Lung microvascular endothelial cell (primary cell): ENCODE results near the gene TRIM2. TPM values are rescaled to one million over a fixed set of nuclear protein-coding genes. Genes with fewer than 3 reads are reported as not detected.

ENCODE experiments used
- DNase-seq, 2 donors: peaks; one replicate each; pipeline versions ENCODE4 v3.0.0 to v3.0.0-alpha.2; 2010; ENCODE audit warnings: low read depth in 2 of 2
- total RNA-seq: library from RNA; depleted of rRNA; stranded (reverse); fragments of >200 nt; gene quantifications from 2 replicates; pipeline ENCODE4 v1.2.1, GENCODE V29; 2014

TRIM2 gene
- total RNA-seq, 1 donor from 2014 or later, result 6.5 TPM

DNA sequence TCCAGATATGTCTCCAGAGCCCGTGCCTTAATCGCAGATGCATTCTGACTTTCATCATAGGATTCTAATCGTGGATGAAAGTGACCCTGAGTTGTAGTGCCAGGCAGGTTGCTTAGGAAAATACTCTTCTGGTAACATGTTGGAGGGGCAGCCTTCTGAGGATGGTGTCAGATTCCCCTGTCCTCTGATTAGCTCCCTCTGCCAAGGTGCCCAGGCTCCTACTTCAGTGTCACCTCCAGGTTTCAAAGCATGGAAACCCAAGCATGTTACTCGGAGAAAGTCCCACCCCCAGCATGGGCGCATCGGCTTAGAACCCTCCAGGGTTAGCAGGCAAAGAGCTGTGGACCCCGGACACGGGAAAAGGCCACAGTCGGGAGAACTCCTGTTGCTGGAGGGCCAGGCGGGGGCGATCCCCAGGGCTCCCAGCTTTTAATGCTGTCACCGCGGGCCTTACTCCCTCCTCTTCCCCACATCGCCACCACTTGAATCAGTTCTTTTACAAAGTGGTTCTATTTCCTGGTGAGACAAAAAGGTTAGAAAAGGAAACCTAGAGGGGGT lies 44.5 kb downstream of the TRIM2 start:
- no peak for DNase-seq

DNA sequence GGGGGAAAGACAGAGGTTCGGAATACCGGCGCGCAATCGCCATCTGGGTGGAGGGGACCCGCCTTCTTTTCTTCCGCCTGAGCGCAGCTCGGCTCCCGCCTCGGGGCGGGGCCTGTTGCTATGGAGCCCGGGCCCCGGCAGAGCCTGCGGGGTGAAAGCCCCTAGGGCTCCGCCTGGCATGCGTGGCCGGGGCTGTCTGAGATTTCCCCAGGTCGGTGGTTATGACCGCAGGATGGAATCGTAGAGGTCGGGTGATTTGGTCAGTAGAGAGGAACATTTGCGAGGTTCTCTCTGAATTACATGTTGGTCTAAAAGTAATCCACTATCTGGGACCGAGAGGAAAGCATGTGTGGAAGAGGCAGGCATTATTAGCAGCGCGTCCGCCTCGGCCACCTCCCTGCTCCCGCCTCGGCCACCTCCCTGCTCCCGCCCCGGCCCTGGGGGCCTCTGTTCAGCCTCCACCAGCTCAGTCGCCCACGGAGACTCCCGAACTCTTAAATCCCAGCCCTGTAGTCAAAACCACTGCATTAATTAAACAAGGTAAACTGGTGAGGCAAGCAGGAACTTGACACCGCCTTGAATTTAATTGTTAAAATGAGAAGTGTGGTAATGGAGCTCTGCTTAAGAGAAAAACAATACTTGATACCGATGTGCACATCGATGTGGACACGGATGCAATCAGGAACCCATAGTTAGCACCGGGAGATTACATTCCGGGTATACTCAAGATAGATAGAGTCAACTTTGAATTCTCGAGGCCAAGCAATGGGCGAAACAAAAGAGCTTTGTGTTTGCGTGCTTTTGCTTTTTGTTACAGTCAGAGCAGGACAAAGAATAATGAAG lies 45.2 kb downstream of the TRIM2 start:
- peak; percentile 63 to 74 for DNase-seq

- no peak for DNase-seq
Observed at GRCh38 chr4:153252122-153252521, 47.9 kb downstream of the TRIM2 start.

GRCh38 chr4:153255233-153255632 lies 51.0 kb downstream of the TRIM2 start:
- DNase-seq, result no peak

DNA sequence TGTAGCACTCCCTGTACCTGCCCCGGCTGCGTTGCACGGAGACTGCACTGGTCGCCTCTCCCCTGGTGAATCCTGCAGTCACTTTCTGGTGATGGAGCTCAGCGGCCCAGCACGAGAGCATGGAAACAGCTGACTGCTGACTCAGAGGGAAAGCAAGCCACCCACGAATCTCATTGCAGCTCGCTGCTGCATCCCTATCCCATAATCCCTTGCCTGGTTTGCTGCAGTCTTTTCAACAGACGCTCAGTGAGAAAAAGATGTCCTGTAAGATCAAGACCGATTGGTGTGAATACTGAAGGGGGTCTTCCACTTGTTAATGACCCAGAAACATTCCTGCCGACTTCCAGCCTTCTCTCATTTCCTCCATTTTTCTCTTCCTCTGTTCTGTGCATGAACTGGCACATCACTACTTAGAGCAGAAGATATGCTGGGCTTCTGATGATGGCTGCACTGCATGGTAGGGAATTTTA lies 52.9 kb downstream of the TRIM2 start:
- DNase-seq, result peak; percentile 14 to 27

DNA sequence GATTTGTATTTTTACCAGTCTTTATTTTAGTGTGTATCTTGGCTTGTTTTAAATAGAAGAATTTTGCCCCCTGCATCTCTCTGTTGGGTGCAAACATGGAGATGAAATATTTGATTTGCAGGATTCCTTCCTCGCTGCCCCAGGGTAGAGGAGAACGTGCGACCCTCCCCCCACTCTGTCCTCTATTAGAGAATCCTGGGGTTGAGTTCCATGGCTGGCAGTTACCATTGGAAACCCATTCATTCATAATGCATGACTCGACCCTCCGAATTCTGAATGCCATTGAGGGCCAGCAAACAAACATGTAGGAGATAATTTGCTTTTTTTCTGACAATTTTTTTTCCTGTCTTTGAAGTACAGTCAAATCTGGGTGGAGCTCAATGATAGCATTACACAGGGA lies 53.7 kb downstream of the TRIM2 start:
- DNase-seq, result no peak

- DNase-seq, result no peak
Observed at GRCh38 chr4:153258750-153259149, 54.5 kb downstream of the TRIM2 start.

DNA sequence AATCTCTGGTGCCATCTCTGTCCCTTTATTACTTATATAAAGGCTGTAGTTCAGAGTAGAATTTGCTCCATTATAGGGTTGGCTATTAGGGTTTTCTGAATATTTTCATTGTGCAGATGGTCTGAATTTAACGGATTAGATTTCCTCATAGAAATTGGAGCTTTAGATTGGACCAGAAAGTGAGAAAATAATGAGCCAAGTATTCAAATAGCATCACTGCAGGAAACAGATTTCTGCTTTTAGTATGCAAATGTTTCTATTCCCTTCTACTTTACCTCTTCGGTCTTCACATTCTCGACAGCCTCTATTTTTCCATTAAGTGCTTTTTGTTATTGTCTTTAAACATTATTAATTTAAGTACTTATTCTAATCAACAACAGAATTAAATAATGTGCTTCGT lies 55.4 kb downstream of the TRIM2 start:
- DNase-seq, result no peak

DNA sequence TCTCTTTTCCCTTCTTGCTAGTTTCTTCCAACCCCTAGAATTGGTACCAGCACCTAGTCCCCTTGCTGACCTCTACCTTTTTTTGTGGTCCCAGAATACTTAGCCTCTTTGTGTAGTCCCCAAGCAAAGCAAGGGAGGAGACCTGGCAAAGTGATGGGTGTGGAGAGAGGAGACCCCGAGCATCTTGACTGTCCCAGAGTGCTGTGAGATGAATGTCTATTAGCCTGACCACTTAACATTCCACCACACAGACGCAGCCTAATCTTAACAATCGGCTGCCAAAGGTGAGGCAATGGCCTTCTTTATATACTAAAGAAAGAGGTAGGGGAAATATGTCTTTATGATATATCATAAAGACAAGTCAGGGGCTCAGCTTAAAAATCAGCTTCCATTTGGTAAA lies 55.9 kb downstream of the TRIM2 start:
- DNase-seq, result no peak

GRCh38 chr4:153260553-153261300 lies 56.5 kb downstream of the TRIM2 start:
- DNase-seq, result peak; percentile 27 to 69

GRCh38 chr4:153261461-153261860 lies 57.2 kb downstream of the TRIM2 start:
- no peak for DNase-seq

GRCh38 chr4:153261914-153262313 lies 57.7 kb downstream of the TRIM2 start:
- DNase-seq, result no peak

DNA sequence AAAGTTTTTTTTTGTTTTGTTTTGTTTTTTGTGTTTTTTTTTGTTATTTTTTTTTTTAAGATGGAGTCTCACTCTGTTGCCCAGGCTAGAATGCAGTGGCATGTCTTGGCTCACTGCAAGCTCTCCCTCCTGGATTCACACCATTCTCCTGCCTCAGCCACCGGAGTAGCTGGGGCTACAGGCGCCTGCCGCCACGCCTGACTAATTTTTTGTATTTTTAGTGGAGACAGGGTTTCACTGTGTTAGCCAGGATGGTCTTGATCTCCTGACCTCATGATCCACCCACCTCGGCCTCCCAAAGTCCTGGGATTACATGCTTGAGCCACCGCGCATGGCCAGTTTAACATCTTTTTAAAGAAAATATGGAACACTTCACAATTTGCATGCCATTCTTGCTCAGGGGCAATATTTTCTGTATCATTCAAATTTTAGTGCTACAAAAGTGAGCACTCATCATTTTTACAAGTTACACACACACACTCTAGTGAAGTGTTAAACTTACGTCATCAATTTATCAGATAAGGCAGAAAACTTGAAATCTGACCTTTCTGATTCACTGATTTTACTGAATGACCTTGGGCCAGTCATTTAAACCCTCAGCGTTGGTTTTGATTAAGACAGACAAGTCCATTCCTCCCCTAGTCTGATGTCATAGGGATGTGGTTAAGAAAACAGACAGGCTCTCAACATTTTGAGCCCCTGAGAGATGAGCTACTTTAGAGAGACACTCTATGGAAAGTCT lies 61.2 kb downstream of the TRIM2 start:
- DNase-seq, result no peak

GRCh38 chr4:153266988-153267387 lies 62.7 kb downstream of the TRIM2 start:
- peak; percentile 53 to 70 for DNase-seq

- no peak for DNase-seq
Observed at GRCh38 chr4:153267890-153268289, 63.6 kb downstream of the TRIM2 start.

DNA sequence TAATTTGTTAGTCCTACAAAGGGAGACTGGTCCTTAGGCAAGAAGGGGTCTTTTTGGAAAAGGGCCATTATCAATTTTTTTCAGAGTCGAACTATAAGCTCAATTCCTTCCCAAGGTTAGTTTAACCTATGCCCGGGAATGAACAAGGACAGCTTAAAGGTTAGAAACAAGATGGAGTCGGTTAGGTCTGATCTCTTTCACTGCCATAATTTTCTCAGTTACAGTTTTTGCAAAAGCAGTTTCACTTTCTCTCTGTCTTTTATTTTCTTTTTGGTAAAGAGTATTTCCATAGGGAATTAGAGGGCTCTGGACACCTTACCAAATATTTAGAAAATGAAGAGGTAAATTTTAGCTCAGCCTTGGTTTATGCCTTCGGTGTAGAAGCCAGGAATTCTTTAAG lies 64.1 kb downstream of the TRIM2 start:
- no peak for DNase-seq

DNA sequence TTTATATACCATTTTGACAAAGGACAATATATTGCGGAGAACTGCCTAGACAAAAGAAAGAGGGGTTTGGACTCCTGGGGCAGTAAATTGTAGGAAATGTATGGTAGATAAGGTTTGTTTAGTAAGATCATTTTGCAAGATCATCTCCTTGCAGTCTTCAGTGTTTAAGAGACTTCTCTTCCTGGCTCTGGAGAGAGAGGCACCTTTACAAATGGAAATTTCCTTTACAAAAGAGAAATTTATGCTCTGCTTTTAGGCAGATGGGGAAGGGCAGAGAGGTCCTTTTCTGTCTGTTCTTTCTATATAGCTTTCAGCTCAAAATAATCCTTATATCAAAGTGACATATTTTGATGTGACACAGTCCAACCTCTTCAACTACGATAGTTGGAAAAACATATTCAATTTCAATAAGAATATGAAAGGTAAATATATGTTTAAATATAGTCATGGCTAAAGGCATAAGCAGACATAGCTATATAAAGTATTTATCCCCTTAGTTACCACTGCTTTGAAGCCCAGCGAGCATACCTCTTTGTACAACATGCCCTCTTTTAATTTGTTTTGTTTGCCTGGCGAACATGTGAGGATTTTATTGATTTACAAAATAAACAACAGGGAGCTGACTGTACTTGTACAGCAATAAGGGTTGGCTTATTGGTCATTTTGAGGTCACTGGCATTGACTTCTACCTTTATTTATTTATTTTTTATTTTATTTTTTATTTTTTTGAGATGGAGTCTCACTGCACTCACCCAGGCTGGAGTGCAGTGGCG lies 65.2 kb downstream of the TRIM2 start:
- no peak for DNase-seq

- no peak for DNase-seq
Observed at GRCh38 chr4:153270361-153270760, 66.1 kb downstream of the TRIM2 start.

GRCh38 chr4:153271820-153272219 lies 67.6 kb downstream of the TRIM2 start:
- no peak for DNase-seq

DNA sequence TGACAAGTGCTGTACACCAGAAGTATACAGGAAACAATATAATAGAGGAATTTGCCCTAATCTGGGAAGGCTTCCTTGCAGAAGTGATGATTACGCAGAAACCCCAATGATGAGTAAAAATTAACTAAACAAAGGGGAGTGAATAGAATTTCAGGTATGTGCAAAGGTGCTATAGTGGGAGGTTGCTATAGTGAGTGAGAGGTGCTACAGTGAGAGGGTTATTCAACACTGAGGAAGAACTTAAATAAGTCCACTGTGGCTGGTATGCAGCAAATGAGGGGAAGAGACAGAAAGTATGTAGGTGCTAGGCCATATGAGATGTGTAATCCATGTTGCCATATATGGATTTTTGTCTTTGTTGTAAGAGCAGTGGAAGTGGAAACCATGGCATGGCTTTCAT lies 69.5 kb downstream of the TRIM2 start:
- no peak for DNase-seq

GRCh38 chr4:153274967-153275366 lies 70.7 kb downstream of the TRIM2 start:
- no peak for DNase-seq
